GM12878 (cell line): ENCODE results near the gene KANK4. TPM values are rescaled to one million over a fixed set of nuclear protein-coding genes. Genes with fewer than 3 reads are reported as not detected.

ENCODE experiments used
- ATAC-seq: fragments of 200-7000 bp; cut with Tn5 transposase; 3 replicates; pipeline ENCODE4 v1.9.1; 2020; ENCODE audit warnings: mild to moderate bottlenecking, moderate library complexity
- BruUV-seq: library from RNA; stranded (reverse); fragments of 400-500 nt; replicated peaks from 2 replicates; lab custom pipeline; 2021; lab: Mats Ljungman, UMichigan
- CTCF ChIA-PET: fragments of 300-600 bp; sonication (Branson Sonifier 250); formaldehyde crosslinking; extraction: SDS; loops from one replicate; lab custom pipeline; 2021; ENCODE audit warnings: inconsistent platforms; lab: Yijun Ruan, JAX
- POLR2A ChIA-PET: fragments of 350-600 bp; formaldehyde crosslinking; extraction: SDS; loops from one replicate; lab custom pipeline; 2021; ENCODE audit warnings: inconsistent platforms; lab: Charles Lee
- RAD21 ChIA-PET: fragments of 300-600 bp; sonication (Branson Sonifier 250); formaldehyde crosslinking; loops from one replicate; lab custom pipeline; 2023; ENCODE audit warnings: antibody characterized with exemption; ENCODE audit not compliant: unreplicated experiment; lab: Charles Lee
- SMC1A ChIA-PET: fragments of 300-600 bp; sonication (Branson Sonifier 250); formaldehyde crosslinking; loops from one replicate; lab custom pipeline; 2023; ENCODE audit not compliant: unreplicated experiment, uncharacterized antibody; lab: Charles Lee
- DNase-seq: peaks from one replicate; pipeline ENCODE4 v3.0.0-alpha.2; 2011; ENCODE audit warnings: low read depth, low spot score
- FAIRE-seq: peaks from 3 replicates; lab custom pipeline; 2011; peaks lifted over from hg19 to GRCh38; lab: Jason Lieb, UNC
- H2AFZ ChIP-seq: 2 replicates; pipeline ENCODE4 v1.6.0; 2011; ENCODE audit warnings: low read depth, low read length, control low read depth; ENCODE audit not compliant: control insufficient read depth
- H3K27ac ChIP-seq: 2 replicates; pipeline ENCODE4 v1.5.1; 2011; ENCODE audit warnings: control low read depth; ENCODE audit not compliant: control insufficient read depth, insufficient read depth
- H3K27me3 ChIP-seq, 2 experiments: replicated peaks in 1 of 2; 2 replicates each; pipeline versions ENCODE4 v1.6.0 to v1.6.1; 2011; ENCODE audit warnings: low read length in 1 of 2; ENCODE audit not compliant: control insufficient read depth in 2 of 2, insufficient read depth in 2 of 2
- H3K36me3 ChIP-seq, 2 experiments: 2 replicates each; pipeline ENCODE4 v1.5.1; 2011; ENCODE audit warnings: low read length in 1 of 2; ENCODE audit not compliant: control insufficient read depth in 2 of 2, insufficient read depth in 2 of 2
- H3K4me1 ChIP-seq: 2 replicates; pipeline ENCODE4 v1.6.1; 2011; ENCODE audit warnings: mild to moderate bottlenecking, low read length, moderate library complexity, mixed read lengths; ENCODE audit not compliant: control insufficient read depth, insufficient read depth
- H3K4me2 ChIP-seq: 2 replicates; pipeline ENCODE4 v1.6.0; 2011; ENCODE audit warnings: control low read depth; ENCODE audit not compliant: control insufficient read depth, insufficient read depth
- H3K4me3 ChIP-seq: fragments of 200-600 bp; sonication (generic); 2 replicates; pipeline ENCODE4 v1.5.1; 2016
- H3K79me2 ChIP-seq: 2 replicates; pipeline ENCODE4 v1.6.0; 2011; ENCODE audit warnings: low read length; ENCODE audit not compliant: control insufficient read depth, insufficient read depth
- H3K9ac ChIP-seq: 2 replicates; pipeline ENCODE4 v1.8.0; 2011; ENCODE audit warnings: low read length, control low read depth, mixed read lengths; ENCODE audit not compliant: control insufficient read depth, insufficient read depth
- H3K9me3 ChIP-seq: replicated peaks from 3 replicates; pipeline ENCODE4 v1.5.1; 2011; ENCODE audit warnings: mild to moderate bottlenecking, low read length; ENCODE audit not compliant: control insufficient read depth, insufficient read depth
- H4K20me1 ChIP-seq: 2 replicates; pipeline ENCODE4 v1.6.0; 2011; ENCODE audit not compliant: control insufficient read depth, insufficient read depth
- ASH2L ChIP-seq: fragments of 300-600, 200-600 bp; sonication (generic); IDR thresholded peaks from 2 replicates; pipeline ENCODE4 v1.6.1; 2017; ENCODE audit warnings: low read depth, mild to moderate bottlenecking, borderline replicate concordance
- ATF7 ChIP-seq: fragments of 450-650 bp; IDR thresholded peaks from 2 replicates; pipeline ENCODE4 v1.6.1; 2016; ENCODE audit warnings: low read depth, mild to moderate bottlenecking
- BRCA1 ChIP-seq: IDR thresholded peaks from 2 replicates; pipeline ENCODE4 v1.6.1; 2011; ENCODE audit warnings: low read depth, low read length, improper control_type of control experiment
- CREM ChIP-seq: IDR thresholded peaks from 2 replicates; pipeline ENCODE4 v1.6.1; 2014; ENCODE audit warnings: antibody characterized with exemption, low read depth
- ETV6 ChIP-seq, 2 experiments: fragments of 450-650 bp in 1 of 2; IDR thresholded peaks in 1 of 2; conservative IDR thresholded peaks in 1 of 2; 2 replicates each; pipeline ENCODE4 v1.6.1; 2014; ENCODE audit warnings: antibody characterized with exemption in 1 of 2, borderline replicate concordance in 1 of 2, low read depth in 1 of 2, mild to moderate bottlenecking in 1 of 2, moderate library complexity in 1 of 2
- FOXK2 ChIP-seq: fragments of 450-650 bp; IDR thresholded peaks from 2 replicates; pipeline ENCODE4 v1.6.1; 2017; ENCODE audit warnings: mild to moderate bottlenecking, moderate library complexity
- FOXM1 ChIP-seq: IDR thresholded peaks from 2 replicates; pipeline ENCODE4 v1.6.1; 2012; ENCODE audit warnings: low read depth, mild to moderate bottlenecking, inconsistent platforms, low read length, moderate library complexity
- HSF1 ChIP-seq: fragments of 150-350 bp; IDR thresholded peaks from 2 replicates; pipeline ENCODE4 v1.6.1; 2014; ENCODE audit warnings: mild to moderate bottlenecking, low read depth, low read length
- POLR2A ChIP-seq: IDR thresholded peaks from 2 replicates; pipeline ENCODE4 v1.6.1; 2011; ENCODE audit warnings: low read depth, mild to moderate bottlenecking, low read length
- SIX5 ChIP-seq: IDR thresholded peaks from 2 replicates; pipeline ENCODE4 v1.6.1; 2011; ENCODE audit warnings: mild to moderate bottlenecking, low read depth, low read length, moderate library complexity; ENCODE audit not compliant: severe bottlenecking
- SREBF2 ChIP-seq: IDR thresholded peaks from 2 replicates; pipeline ENCODE4 v1.6.1; 2012; ENCODE audit warnings: mild to moderate bottlenecking, low read length
- STAT1 ChIP-seq: fragments of 450-650 bp; conservative IDR thresholded peaks from 2 replicates; pipeline ENCODE4 v1.6.1; 2014; ENCODE audit warnings: antibody characterized with exemption, mild to moderate bottlenecking
- ZNF207 ChIP-seq: fragments of 450-650 bp; IDR thresholded peaks from 2 replicates; pipeline ENCODE4 v1.6.1; 2014; ENCODE audit warnings: antibody characterized with exemption, mild to moderate bottlenecking, borderline replicate concordance
- WGBS: methylation state at CpG from one replicate; pipeline ENCODE4 v1.1.6; 2016; ENCODE audit warnings: low lambda C conversion rate; ENCODE audit not compliant: insufficient replicate concordance, insufficient coverage; ENCODE audit errors: missing lambda C conversion rate; 5-methylcytosine and 5-hydroxymethylcytosine counted together
- in situ Hi-C: fragments of 300-500 bp; cut with MboI; formaldehyde crosslinking; loops from 9 replicates; pipeline ENCODE4 v1.14.3; 2018; ENCODE audit warnings: mixed read lengths
- intact Hi-C: fragments of 100-400 bp; cut with micrococcal nuclease; formaldehyde crosslinking; loops from one replicate; pipeline ENCODE4 v1.14.2; 2022; ENCODE audit not compliant: unreplicated experiment
- polyA plus RNA-seq, 11 experiments: library from polyadenylated mRNA; depleted of rRNA in 4 of 11; unstranded in 6 of 11; stranded (reverse) in 5 of 11; fragments of >200 nt; fragmentation: Nextera tagmentation in 4 of 11; fragmentation: Illumina TruSeq in 1 of 11; extraction: Ambion mirVana in 4 of 11; extraction: Trizol in 1 of 11; gene quantifications; 1 replicate in 1 of 11; 2 replicates in 10 of 11; pipeline versions ENCODE4 v1.2.1 to v1.2.3, GENCODE V29; 2011 to 2016; ENCODE audit warnings: inconsistent platforms in 2 of 11, missing spikeins in 2 of 11, low read depth in 1 of 11
- total RNA-seq, 4 experiments: library from RNA; depleted of rRNA in 3 of 4; stranded (reverse); fragments of >200 nt in 3 of 4; fragmentation: Illumina TruSeq in 1 of 4; extraction: Trizol in 1 of 4; gene quantifications; 2 replicates each; pipeline versions ENCODE4 v1.2.1 to v1.2.3, GENCODE V29; 2013 to 2021

KANK4 gene
- total and polyA plus RNA-seq, 10 of the 15 experiments (the other 5 are each of a cell fraction or from before 2014, with no cell fraction given), result not detected

GRCh38 chr1:62281922-62282555 lies 37.2 kb downstream of the KANK4 start:
- CTCF ChIA-PET, result no interaction called here
- H3K9me3 ChIP-seq, result peaks cover 2% of the 10 kb centered on the region; the same call in 1 of the 3 replicates
- in situ Hi-C loops (no loop called here), intact Hi-C loops (no loop called here)
- RAD21 ChIA-PET, result no interaction called here
- H3K9ac ChIP-seq, result no peak overlapping the region
- WGBS, result 45% methylated on average over 4 of the region's 4 CpGs
- no peak overlapping the region for H2AFZ ChIP-seq
- no peak overlapping the region for H3K27ac ChIP-seq
- no peaks in the 10 kb centered on the region for H3K79me2 ChIP-seq
- POLR2A ChIA-PET, result no interaction called here
- H3K4me2 ChIP-seq, result no peak overlapping the region
- DNase-seq, result no peak
- no peak for FAIRE-seq
- H3K4me1 ChIP-seq, result no peaks in the 10 kb centered on the region
- SMC1A ChIA-PET, result interaction anchor here (1.6 kb wide), 1 partner anchor 12 kb away, joined by 3 read pairs; no protein-coding TSS in a partner anchor
- no TSS peak for BruUV-seq
- H3K36me3 ChIP-seq, result no peaks in the 10 kb centered on the region
- H3K27me3 ChIP-seq, result peaks cover 5 to 9% of the 10 kb centered on the region in 2 experiments
- TF ChIP-seq FOXM1 (no peak), ZNF207 (no peak), FOXK2 (no peak), SIX5 (no peak), BRCA1 (no peak), ATF7 (no peak), STAT1 (no peak), SREBF2 (no peak), HSF1 (no peak), ASH2L (no peak), CREM (no peak), ETV6 (conservative IDR thresholded peaks at IDR 0.05 in 1 of 2, IDR thresholded peaks at IDR 0.05 in 1 of 2; ENCODE audit: borderline replicate concordance in 1 of 2, low read depth in 1 of 2) (no peak), POLR2A (no peak)
- ATAC-seq, result no peak
- H4K20me1 ChIP-seq, result no peaks in the 10 kb centered on the region
- no peak overlapping the region for H3K4me3 ChIP-seq
